ENCODE results near the gene SH3RF3. TPM values are rescaled to one million over a fixed set of nuclear protein-coding genes. Genes with fewer than 3 reads are reported as not detected.

Gene SH3RF3
- total RNA-seq, 3 donors from 2014 or later (not counting 1 experiment from before 2014, with no cell fraction given) = 0.23 to 0.61 (median 0.34) TPM

GRCh38 chr2:109264595-109265328 lies 135.8 kb downstream of the SH3RF3 start:
- 93% methylated on average over 12 of the region's 12 CpGs for WGBS (ENCODE audit: insufficient coverage)

GRCh38 chr2:109265369-109265768 lies 136.4 kb downstream of the SH3RF3 start:
- intact Hi-C loops (cut with micrococcal nuclease) = no loop called here
- no peak for TF ChIP-seq CTCF (IDR thresholded peaks at IDR 0.05)
- DNase-seq = no peak
- no peaks in the 10 kb centered on the region for H3K27me3 ChIP-seq (ENCODE audit: control insufficient read depth, insufficient read depth, low read length)
- H3K36me3 Mint-ChIP-seq = no peaks in the 10 kb centered on the region
- peaks cover 0 to 3% of the 10 kb centered on the region in 2 donors for H3K27me3 Mint-ChIP-seq (ENCODE audit: low read depth in 2 of 2)
- H3K36me3 ChIP-seq (ENCODE audit: control insufficient read depth, insufficient read depth, low read length) = no peaks in the 10 kb centered on the region
- H3K4me1 ChIP-seq (ENCODE audit: control insufficient read depth, insufficient read depth, low read length) = no peaks in the 10 kb centered on the region
- H3K27ac ChIP-seq (ENCODE audit: low read length) = no peak overlapping the region
- no peak for ATAC-seq
- no peak overlapping the region for H3K27ac Mint-ChIP-seq
- peaks cover 0 to 4% of the 10 kb centered on the region in 2 donors for H3K4me1 Mint-ChIP-seq
- WGBS (ENCODE audit: insufficient coverage) = 82% methylated on average over 2 of the region's 2 CpGs
- H3K4me3 ChIP-seq (ENCODE audit: low read length) = no peak overlapping the region
- no peaks in the 10 kb centered on the region for H3K9me3 ChIP-seq (ENCODE audit: control insufficient read depth, insufficient read depth, low read length)
- no peaks in the 10 kb centered on the region for H3K9me3 Mint-ChIP-seq
- H3K4me3 Mint-ChIP-seq = no peak overlapping the region

More at GRCh38 chr2:109264595-109265328, 135.8 kb downstream of the SH3RF3 start:
- Histone ChIP-seq H3K4me1 (ENCODE audit: control insufficient read depth, insufficient read depth, low read length) (no peaks in the 10 kb centered on the region), H3K9me3 (ENCODE audit: control insufficient read depth, insufficient read depth, low read length) (no peaks in the 10 kb centered on the region), H3K4me3 (ENCODE audit: low read length) (no peak overlapping the region), H3K27ac (ENCODE audit: low read length) (no peak overlapping the region), H3K36me3 (ENCODE audit: control insufficient read depth, insufficient read depth, low read length) (no peaks in the 10 kb centered on the region), H3K27me3 (ENCODE audit: control insufficient read depth, insufficient read depth, low read length) (no peaks in the 10 kb centered on the region)
- H3K4me3 Mint-ChIP-seq = no peak overlapping the region
- ATAC-seq = no peak
- intact Hi-C loops (cut with micrococcal nuclease) = no loop called here
- no peak overlapping the region for H3K27ac Mint-ChIP-seq
- peaks cover 0 to 4% of the 10 kb centered on the region in 2 donors for H3K4me1 Mint-ChIP-seq
- no peaks in the 10 kb centered on the region for H3K36me3 Mint-ChIP-seq
- DNase-seq = no peak
- no peaks in the 10 kb centered on the region for H3K9me3 Mint-ChIP-seq
- no peak for TF ChIP-seq CTCF (IDR thresholded peaks at IDR 0.05)
- H3K27me3 Mint-ChIP-seq (ENCODE audit: low read depth in 2 of 2) = peaks cover 0 to 3% of the 10 kb centered on the region in 2 donors

- Mint-ChIP-seq H3K36me3 (no peaks in the 10 kb centered on the region), H3K4me3 (no peak overlapping the region), H3K4me1 (peaks cover 0 to 4% of the 10 kb centered on the region in 2 donors), H3K27me3 (ENCODE audit: low read depth in 2 of 2) (peaks cover 0 to 3% of the 10 kb centered on the region in 2 donors), H3K9me3 (no peaks in the 10 kb centered on the region), H3K27ac (no peak overlapping the region)
- DNase-seq (no peak), ATAC-seq (no peak)
- no peak overlapping the region for H3K27ac ChIP-seq (ENCODE audit: low read length)
- H3K4me3 ChIP-seq (ENCODE audit: low read length) = no peak overlapping the region
- no peaks in the 10 kb centered on the region for H3K36me3 ChIP-seq (ENCODE audit: control insufficient read depth, insufficient read depth, low read length)
- no peak for TF ChIP-seq CTCF (IDR thresholded peaks at IDR 0.05)
- WGBS (ENCODE audit: insufficient coverage) = 97% methylated on average over 5 of the region's 5 CpGs
- no peaks in the 10 kb centered on the region for H3K4me1 ChIP-seq (ENCODE audit: control insufficient read depth, insufficient read depth, low read length)
- intact Hi-C loops (cut with micrococcal nuclease) = no loop called here
- no peaks in the 10 kb centered on the region for H3K9me3 ChIP-seq (ENCODE audit: control insufficient read depth, insufficient read depth, low read length)
- no peaks in the 10 kb centered on the region for H3K27me3 ChIP-seq (ENCODE audit: control insufficient read depth, insufficient read depth, low read length)
Observed at GRCh38 chr2:109265953-109266352, 136.9 kb downstream of the SH3RF3 start.

DNA sequence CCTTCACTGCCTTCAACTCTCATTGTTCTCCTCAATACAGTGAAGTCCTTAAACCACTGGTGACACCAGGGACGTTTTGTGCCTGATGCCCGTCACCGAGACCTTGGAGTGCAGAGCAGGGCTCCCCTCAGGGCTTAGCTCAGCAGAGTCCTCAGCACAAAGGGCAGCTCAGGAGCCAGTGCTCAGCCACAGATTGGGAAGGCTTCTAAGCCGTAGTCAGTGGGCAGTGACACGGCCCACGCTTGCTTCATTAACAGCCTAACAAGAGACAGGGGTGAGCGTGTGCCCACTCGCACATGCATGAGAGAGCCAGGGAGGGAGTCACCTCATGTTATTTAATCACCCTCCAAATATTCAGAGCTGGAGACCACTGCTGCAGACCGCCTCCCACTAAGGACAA lies 137.5 kb downstream of the SH3RF3 start:
- Mint-ChIP-seq H3K27ac (no peak overlapping the region), H3K4me3 (no peak overlapping the region), H3K36me3 (no peaks in the 10 kb centered on the region), H3K4me1 (peaks cover 0 to 4% of the 10 kb centered on the region in 2 donors), H3K9me3 (no peaks in the 10 kb centered on the region), H3K27me3 (ENCODE audit: low read depth in 2 of 2) (peaks cover 0 to 3% of the 10 kb centered on the region in 2 donors)
- TF ChIP-seq CTCF (IDR thresholded peaks at IDR 0.05) = no peak
- H3K27me3 ChIP-seq (ENCODE audit: control insufficient read depth, insufficient read depth, low read length) = no peaks in the 10 kb centered on the region
- H3K4me3 ChIP-seq (ENCODE audit: low read length) = no peak overlapping the region
- intact Hi-C loops (cut with micrococcal nuclease) = no loop called here
- ATAC-seq = no peak
- DNase-seq = no peak
- H3K36me3 ChIP-seq (ENCODE audit: control insufficient read depth, insufficient read depth, low read length) = no peaks in the 10 kb centered on the region
- H3K27ac ChIP-seq (ENCODE audit: low read length) = no peak overlapping the region
- H3K4me1 ChIP-seq (ENCODE audit: control insufficient read depth, insufficient read depth, low read length) = no peaks in the 10 kb centered on the region
- WGBS (ENCODE audit: insufficient coverage) = 92% methylated on average over 9 of the region's 9 CpGs
- H3K9me3 ChIP-seq (ENCODE audit: control insufficient read depth, insufficient read depth, low read length) = no peaks in the 10 kb centered on the region
